ENCODE data around the gene ISCA2.

DNA sequence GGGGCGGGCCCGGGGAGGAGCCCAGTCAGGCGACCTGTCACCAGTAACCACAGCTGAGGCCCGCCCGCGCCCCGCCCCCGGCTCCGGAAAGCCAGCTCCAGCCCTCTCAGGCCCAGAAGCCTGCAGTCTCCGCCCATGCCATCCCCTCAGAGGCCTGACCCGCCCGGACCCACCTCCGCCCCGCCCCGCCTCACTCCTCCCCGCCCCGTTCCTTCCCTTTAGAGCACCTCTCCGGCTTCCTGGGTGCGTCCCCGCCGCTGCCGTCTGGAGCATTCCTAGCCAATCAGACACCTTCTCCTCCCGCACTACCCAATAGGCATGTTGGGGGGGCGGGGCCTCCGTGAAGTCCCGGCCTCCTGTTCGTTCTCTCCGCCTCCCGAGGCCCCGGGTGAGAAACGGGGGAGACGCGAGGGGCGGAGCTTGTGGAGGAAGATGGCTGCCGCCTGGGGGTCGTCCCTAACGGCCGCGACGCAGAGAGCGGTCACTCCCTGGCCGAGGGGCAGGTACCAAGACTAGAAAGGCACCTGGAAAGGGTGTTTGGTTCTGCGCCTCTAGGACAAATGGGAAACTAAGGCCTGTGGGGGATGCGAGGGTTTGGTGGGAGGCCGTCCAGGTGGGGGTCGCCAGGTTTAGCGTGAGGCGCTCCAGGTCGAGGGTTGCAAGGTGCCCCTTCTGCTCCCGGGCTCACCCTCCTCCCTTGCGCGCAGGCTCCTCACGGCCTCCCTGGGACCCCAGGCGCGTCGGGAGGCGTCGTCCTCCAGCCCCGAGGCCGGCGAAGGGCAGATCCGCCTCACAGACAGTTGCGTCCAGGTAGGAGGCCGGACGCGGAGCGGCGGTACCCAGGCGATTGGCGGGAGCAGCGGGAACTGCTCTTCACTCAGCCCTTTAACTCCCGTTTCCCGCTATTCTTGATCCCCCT, at the start of gene ISCA2:
- no peak for TF ChIP-seq EZH2 (IDR thresholded peaks at IDR 0.05)
- peak; percentile 84 for TF ChIP-seq POLR2AphosphoS5 (IDR thresholded peaks at IDR 0.05; ENCODE audit: borderline replicate concordance, low read depth, low read length)
